Endothelial cell of hepatic sinusoid (primary cell): Measurements from ENCODE around the gene PRKCE.

ENCODE experiments used
- in situ Hi-C: cut with HindIII; loops from 2 replicates; pipeline ENCODE4 v1.10.0; 2017; ENCODE audit warnings: low sequenced_read_pairs

PRKCE gene

DNA sequence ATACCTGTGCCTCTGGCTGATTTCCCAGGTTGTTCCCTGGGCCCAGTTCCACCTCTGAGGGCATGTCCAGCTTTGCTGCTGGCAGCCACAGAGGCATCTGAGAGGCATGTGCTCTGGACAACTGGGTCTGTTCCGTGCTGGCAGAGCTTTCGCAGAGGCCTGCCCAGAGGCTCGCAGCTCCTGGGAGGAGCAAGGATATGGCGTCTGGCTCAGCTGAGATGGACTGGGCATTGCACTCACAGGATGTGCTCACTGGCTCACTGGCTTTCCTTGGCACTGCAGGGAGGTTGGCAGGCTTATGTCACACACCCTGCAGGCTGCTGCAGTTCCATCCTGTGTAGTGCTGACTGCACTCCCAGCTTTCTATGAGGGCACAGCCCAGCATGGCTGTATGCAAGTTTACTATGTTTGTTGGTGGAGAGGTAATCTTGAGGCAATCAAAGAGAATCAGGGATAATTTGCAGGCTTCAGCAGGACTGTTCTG, 172.3 kb downstream of the PRKCE start:
- in situ Hi-C loops = no loop called here

DNA sequence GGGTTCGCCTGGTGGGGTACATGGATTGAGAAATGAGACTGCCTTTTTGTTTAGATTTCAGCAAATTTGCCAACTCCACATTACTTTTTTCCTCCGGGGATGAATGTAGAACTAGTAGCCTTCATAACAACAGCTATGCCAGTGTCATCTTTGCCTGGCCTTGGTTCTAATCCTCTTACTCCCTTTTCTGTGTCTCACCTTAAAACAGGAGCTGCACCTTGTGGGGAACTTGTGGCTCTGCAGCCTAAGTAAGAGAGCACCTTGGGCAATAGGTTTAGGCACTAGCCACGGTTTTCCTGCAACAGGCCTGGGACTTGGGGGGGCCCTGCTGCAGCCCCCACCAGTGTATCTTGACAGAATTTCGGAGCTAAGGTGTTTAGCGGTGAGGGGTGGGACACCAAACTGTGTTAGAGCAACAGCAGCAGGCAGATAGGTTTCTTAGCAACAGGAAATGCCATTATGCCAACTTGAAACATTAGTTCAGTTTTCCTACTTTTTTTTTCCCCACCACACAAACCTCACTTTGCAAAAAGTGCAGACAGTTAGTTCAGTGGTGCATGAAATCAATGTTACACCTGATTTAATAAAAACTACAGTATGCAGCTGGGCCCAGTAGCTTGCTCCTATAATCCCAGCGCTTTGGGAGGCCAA, 173.7 kb downstream of the PRKCE start:
- in situ Hi-C loops = no loop called here

DNA sequence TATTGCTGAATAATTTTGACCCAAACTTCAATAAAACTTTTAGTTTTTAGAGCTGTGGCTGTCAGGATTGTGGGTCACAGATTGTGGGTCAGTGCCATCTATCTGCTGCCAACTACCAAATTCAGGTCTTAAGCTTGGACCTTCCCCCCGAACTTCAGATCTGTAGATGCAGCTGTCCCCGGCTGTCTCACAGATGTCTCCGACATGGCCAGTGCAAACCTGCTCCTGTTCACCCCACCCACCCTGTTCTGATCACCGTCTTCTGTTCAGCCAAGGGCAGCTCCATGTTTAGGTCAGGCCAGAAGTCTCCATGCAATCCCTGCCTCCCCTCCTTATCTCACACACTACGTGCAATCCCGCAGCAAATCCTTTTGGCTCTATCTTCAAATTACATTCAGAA, 175.0 kb downstream of the PRKCE start:
- in situ Hi-C loops = no loop called here

DNA sequence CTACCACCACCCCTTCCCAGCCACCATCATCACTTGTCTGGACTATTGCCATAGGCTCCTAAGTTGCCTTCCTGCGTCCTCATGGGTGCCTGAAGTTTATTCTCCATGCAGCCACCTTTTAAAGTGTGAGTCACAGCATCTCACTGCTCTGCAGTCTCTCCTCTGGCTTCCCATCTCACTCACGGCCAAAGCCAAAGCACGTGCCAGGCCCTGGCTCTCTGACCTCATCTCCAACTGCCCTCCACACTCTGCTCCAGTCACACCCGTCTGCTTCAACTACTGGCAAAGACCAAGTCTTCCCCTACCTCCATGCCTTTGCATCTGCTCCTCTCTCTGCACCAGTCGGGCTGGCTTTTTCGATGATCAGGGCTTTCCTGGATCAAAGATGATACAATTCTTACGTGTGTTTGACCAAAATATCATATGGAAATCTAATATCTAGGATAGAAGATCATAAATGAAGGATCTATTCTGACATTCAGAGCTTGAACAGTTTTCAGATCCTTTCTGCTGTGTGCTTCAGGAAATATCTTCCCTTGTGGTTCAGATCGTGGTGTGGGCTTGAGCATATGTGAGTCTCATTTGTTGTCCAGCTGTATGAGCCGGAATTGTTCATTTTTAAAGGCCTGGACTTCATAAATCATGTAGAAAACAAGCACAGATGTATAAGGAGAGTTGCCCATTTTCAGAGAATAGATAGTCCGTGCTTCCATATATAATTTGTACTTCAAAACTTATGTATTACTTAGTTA, 175.6 kb downstream of the PRKCE start:
- in situ Hi-C loops = no loop called here

DNA sequence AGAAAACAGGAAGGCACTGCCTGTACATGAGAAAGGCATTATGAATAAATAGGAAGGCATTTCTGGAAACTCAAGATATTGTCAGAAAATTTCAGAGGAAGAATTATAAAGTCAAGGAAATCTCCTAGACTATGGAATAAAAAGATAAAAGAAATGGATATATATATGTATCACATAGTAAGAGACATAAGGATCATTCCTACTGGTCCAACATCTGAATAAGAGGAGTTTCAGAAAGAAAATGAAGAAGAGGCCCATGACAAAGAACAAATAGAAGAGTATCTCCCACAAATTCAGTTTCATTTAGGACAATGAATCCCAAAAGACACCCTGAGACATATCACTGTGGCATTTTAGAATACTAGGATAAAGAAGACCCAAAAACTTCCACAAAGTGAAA, 178.8 kb downstream of the PRKCE start:
- in situ Hi-C loops = no loop called here

DNA sequence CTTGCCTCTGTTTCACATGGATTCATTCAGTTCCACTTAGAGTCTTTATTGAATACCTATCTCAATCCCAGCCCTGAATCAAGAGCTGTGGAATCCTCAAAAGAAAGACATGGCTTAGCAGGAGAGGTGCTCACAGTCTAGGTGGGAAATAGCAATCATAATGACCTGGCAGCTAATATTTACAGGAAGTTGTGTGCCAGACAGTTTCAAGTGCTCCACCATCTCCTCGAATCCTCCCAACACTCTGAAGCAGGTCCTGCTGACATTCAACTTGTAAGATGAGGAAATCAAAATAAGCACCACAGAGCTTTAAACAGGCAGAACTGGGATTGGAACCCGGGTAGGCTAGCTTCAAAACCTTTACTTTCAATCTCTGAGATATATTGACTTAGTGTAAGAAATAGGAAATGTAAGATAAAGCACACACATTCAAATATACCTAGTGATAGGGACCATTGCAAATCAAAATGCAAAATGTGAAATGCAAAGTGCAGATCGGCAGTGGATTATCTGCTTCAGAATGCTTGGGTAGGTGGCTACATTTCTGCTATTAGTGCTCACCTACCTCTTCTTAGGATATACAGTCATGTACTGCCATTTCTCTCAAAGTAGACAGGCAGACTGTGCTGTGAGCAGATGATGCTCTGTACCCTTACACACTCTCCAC, 182.0 kb downstream of the PRKCE start:
- in situ Hi-C loops = no loop called here

DNA sequence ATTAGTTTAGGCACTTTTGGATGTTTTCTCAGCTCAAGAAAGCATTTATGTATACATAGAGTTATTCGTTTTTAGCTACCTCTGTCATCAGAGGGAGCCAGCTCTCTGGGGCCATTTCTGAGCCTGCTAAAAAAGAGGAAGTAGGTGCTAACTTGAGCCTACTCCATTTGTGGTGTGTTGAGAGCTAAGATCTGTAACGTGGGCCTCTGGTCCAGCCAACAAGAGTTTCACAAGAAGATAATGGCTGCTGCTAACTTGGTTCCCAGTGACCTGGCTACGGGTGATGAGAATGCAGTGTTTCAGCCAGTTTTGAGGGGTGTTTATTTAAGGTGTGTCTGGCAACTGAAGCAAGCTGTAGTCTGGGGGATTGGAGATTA, 182.5 kb downstream of the PRKCE start:
- in situ Hi-C loops = no loop called here

DNA sequence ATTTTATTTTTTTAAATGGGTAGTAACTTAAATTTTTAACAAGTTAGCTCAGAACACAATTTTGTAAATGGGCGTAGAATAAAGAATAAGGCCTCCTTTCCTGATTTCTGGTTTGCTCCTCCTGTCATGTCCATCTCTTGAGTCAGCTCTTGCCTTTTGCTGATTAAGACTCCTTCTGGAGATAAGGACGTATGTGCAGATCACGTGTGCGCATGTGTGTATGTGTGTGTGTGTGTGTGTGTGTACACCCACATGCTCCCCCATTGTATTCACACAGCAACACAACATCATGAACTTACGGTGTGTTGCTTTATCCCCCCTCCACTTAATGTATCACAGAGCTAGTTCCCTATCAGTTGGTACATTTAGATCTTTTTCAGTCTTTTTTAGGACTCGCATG, 182.9 kb downstream of the PRKCE start:
- in situ Hi-C loops = no loop called here

DNA sequence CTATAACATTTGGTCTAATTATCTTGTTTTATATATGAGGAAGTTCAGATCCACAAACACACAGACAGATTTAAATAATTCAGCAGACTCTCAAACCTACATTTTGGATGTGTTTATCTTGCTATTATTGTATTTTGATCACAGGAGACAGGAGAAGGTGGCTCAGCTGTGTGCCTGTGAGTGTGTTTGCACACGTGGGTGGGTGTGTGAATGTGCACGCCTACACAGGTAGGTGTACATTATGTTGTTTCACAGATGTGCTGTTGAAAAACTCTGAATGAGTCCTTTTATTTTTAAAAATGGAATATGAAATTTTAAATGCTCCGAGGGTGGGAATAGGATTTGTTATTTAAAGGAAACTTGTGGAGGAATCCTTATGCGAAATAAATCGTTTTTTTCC, 183.4 kb downstream of the PRKCE start:
- in situ Hi-C loops = loop anchor here (5.0 kb wide), 1 partner anchor 48 kb away; no protein-coding TSS in a partner anchor

DNA sequence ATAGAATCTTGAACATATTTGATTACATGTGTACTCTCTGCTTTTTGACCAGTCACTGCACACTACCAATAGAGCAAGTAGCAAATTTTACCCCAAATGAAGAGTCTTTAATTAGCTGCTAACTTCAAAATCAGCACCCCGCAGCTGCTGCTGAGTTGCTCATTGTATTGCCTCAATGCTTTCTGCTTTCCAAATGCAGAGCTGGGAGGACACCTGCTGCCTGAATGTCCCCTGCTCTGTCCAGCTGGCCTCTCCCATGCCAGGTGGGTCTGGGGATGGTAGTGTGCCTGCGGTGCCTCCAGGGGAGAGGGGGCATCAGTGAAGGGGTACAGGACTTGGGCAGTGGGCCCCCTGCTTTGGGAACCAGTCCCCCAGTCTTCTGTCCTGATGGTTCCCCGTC, 184.8 kb downstream of the PRKCE start:
- in situ Hi-C loops = loop anchor here (5.0 kb wide), 1 partner anchor 49 kb away; no protein-coding TSS in a partner anchor

DNA sequence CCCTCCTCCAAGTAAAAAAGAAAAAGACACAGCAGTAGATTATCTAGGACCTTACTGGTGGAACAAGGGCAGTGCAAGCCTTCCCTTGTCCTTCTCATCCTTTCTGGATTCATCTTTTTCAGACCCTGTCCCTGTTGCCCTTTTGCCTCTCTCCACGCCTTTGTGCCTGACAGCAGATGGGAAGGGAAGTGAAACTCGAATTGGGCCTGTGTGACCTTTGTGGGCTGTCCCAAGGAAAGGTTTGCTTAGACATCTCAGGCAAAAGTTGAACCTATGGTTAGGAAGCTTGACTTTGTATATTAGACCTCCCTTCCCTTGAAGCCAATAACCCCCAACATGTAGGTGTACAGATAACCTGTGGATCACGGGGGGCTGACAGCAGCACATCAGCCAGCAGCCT, 185.3 kb downstream of the PRKCE start:
- in situ Hi-C loops = loop anchor here (5.0 kb wide), 1 partner anchor 49 kb away; no protein-coding TSS in a partner anchor

DNA sequence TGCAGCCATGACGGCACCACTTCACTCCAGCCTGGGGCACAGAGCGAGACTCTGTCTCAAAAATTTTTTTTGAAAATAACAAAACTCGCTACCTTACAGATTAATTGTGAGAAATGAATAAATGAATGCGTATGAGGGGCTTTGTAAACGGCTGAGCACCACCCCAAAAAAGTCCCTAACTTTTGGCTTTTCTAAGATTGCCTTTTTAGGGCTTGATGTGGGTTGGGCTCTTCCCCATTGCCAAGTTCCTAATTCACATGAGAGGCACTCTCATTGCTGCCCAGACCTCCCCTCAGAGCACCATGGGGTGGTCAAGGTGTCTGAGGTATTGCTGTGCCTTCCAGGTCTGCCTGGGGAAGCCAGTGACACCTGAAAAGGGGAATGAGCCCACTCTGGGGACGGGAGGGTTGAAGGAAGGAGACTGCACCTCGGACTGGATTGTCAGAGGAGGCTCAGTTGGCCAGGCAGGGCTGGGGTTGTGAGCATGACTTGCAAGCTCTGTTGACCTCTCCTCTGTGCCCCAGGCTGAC, 186.4 kb downstream of the PRKCE start:
- in situ Hi-C loops = loop anchor here (5.0 kb wide), 1 partner anchor 51 kb away; no protein-coding TSS in a partner anchor

DNA sequence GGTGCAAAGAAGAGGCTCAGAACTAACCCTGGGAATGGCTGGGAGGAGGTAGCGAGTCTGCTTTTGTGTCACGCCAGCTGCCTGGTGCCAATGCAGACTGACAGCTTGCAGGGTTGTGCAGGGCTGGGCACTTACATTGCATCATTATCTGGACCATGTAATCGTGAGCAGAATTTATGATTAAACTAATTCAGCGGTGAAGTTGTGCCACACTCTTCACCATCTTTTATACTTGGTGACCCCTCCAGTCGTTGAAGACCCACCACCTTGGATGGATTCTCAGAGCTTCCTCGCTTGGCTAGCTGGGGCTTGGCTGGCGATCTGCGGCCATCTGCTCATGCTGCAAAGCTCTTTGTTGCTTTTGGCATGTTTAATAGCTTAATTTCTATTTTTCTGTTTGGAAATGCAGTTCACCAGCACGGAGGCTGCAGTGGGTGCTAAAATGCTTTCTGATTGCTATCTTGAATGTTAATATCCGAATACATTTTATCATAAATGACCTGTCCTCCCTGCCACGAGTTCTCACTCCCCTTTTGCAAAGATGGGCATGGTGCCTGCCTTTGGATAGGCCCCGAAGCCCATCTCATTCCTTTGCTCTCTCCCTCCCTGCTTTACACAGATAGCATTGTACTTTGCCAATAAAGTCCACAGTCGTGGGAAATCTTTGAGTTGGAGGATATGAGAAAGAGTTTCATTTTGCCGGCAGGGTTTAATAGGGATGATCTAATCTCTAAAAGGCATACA, 188.2 kb downstream of the PRKCE start:
- in situ Hi-C loops = loop anchor here (5.0 kb wide), 1 partner anchor 52 kb away; no protein-coding TSS in a partner anchor

DNA sequence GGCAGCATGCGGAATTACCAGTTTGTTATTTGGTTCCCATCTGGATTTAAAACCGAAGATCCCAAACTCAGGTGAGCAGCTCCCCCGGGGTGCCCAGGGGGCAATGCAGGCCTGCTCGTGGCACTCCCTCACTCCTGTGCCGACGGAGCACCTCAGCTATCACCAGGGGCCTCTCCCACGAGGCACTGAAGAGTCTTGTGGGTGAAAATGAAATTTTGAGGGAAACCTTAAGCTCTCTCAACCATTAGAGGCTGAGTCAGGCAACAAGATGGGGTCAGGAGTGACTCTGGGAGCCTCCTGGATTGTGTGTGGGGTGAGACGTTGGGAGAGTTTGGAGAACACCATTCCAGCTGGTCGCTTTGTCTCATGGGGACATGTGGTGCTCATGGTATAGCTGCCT, 189.0 kb downstream of the PRKCE start:
- in situ Hi-C loops = no loop called here

DNA sequence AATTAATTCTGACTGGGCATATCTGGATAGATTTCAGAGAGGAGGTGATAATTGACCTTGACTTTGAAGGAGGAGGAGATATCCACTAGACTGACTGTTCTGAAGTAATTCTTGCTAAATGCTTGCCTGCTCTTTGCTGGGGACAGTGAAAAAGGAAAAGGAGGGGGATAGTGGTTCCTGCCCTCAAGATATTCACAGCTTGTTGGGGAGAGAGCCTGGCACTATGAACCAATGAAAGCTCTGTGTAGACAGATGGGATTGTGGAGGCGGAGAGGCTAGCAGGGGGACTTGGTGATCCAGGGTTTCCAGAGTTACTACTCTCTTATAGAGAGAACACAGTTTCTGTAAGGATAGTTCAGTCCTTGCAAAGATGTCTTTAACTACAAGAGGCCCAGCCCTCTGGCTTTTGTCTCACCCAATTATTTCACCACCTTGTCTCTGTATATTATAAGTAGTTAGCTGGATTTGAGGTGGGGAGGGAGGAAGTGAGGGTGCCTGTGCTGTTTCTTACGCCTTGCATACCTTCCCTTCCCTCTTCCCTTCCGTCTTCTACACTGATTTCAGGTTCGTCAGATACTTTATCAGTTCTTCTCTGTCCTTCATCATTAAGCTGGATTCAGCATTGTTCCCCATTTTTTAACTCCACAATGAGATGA, 190.4 kb downstream of the PRKCE start:
- in situ Hi-C loops = no loop called here

DNA sequence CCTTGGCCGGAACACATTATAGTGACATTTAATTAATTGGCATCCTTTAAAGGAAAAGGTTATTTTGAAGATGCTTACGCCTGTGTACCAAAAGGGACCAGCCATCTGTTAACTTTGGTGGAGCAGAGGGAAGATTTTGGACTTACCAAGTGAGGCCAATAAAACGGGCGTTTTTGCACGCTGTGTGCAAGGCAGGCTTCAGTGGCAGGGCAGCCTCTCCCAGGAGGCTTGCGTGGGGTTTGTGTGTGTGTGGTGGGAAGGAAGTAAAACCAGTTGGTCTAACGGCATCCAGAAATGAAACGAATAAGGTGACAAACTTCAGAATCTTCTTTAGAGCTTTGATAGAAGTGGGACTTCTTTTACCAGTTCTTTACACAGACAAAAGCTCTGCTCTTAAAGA, 191.7 kb downstream of the PRKCE start:
- in situ Hi-C loops = no loop called here

DNA sequence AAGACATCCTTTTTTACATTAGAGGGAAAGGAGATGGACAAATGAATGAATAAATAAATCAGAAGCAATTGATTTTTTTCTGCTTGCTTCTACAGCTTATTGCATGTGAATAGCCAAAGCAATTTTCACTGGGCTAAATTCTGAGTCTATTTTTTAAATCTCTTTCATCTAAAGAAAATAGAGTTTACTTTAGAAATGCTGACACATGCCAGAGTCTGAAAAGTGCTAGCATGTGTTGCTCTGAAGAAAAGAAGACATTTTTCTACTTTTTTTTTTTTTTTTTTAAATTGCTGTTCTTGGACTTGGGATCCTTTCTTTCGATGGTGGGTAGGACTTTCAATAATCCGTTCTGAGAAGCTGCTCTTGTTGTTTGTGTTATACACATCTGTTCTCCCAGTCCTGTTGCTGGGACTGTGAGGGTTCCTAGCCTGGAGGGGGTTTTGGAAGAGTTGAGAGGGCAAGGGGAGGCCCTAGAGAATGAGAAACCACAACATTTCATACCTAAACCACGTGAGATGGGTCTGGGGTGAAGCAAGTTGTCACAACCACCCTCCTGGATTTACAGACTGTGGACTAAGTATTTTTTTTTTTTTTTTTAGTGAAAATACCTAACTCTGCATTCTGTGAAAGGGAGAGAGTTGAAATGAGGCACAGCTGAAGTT, 193.5 kb downstream of the PRKCE start:
- in situ Hi-C loops = no loop called here

DNA sequence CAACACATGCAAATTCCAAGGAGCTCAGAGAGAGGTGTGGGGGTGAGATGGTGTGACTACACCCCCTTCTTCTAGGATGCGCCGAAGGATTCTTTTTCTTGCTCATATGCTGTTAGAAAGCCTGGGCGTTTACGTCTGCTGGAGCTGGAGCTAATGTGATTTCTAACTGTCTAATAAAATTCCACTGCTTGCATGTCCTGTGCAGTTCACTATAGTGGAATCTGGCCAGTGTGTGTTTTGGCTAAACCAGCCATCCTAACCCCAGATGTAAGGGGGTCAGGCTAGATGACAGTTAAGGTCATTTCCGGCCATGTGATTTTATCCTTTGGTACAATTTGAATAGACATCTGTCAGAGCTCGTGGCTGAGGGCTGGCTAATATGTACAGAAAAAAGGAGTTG, 194.1 kb downstream of the PRKCE start:
- in situ Hi-C loops = no loop called here

DNA sequence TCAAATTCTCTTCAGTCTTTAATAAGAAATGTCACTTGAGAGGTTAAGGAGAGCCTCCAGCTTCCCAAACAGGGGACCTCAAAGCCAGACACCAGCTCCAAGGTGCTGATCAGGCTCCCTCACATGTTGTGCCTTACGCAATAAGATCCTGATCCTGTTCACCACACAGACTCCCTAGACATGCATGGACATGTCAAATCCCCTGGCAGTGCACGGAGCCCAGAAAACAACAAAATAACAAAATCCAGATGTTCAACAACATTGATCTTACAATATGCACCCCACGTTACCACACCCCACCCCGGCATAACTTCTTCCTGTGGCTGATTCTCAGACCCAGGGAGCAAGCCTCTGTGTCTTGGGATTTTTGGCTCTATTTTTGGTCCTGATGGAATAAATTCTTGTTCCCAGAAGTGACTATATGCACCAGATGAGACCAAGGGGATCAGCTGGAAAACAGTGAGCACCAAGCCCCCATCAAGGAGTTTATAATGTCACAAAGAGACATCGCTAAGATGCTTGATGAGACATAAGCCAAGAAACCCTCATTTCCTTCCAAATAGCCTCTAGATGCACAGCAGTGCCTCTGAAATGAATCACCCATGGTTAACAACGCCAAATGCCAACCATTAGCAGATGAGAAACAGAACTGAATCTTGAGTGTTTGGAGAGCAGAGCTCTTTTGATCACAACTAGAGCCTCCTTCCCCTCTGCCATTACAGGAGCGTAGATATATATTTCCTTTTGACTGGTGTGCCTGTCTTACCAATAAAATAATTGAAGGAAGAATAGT, 198.2 kb downstream of the PRKCE start:
- in situ Hi-C loops = loop anchor here (5.0 kb wide), 1 partner anchor 32 kb away; no protein-coding TSS in a partner anchor
